DMS79 (cell line): ENCODE measurements around the gene FAM187B.

ENCODE experiments used
- DNase-seq: peaks from one replicate; lab custom pipeline; 2025; lab: John Stamatoyannopoulos, UW

The FAM187B gene

GRCh38 chr19:35178701-35179100 is 49.8 kb downstream of the FAM187B start:
- no peak for DNase-seq

GRCh38 chr19:35177377-35178274 is 50.9 kb downstream of the FAM187B start:
- no peak for DNase-seq

- DNase-seq: no peak
Observed at GRCh38 chr19:35176181-35176570, 52.4 kb downstream of the FAM187B start.
